Omental fat pad (tissue), 4 donors: ENCODE data around the gene ROBO1. TPM values are rescaled to one million over a fixed set of nuclear protein-coding genes. Genes with fewer than 3 reads are reported as not detected.

ENCODE experiments used
- ATAC-seq: fragments of 150-250 bp; one replicate; pipeline ENCODE4 v1.9.1; 2016; ENCODE audit warnings: mild to moderate bottlenecking, moderate library complexity; ENCODE audit not compliant: low FRiP score
- DNase-seq: peaks from one replicate; pipeline ENCODE4 v3.0.0-alpha.2; 2019; ENCODE audit warnings: low spot score
- CTCF ChIP-seq, 3 donors: fragments of 450-650 bp; IDR thresholded peaks; one replicate each; pipeline ENCODE4 v1.5.1; 2016 to 2017; ENCODE audit warnings: antibody characterized with exemption in 3 of 3, mild to moderate bottlenecking in 3 of 3, moderate library complexity in 2 of 3
- total RNA-seq, 4 donors: library from RNA; depleted of rRNA; stranded (reverse); fragments of >200 nt; gene quantifications; one replicate each; pipeline ENCODE4 v1.1.0, GENCODE V29; 2016

ROBO1 gene
- total RNA-seq, 4 donors from 2014 or later = 13.7 to 34.2 (median 21.0) TPM

- no peak for TF ChIP-seq CTCF (IDR thresholded peaks at IDR 0.05)
- no peak for DNase-seq
- ATAC-seq = no peak
Measured at GRCh38 chr3:78863306-78864203, 904.2 kb downstream of the ROBO1 start.

- TF ChIP-seq CTCF (IDR thresholded peaks at IDR 0.05) = no peak
- DNase-seq = no peak
- no peak for ATAC-seq
Measured at GRCh38 chr3:78861156-78861555, 906.6 kb downstream of the ROBO1 start.

- no peak for DNase-seq
- no peak for TF ChIP-seq CTCF (IDR thresholded peaks at IDR 0.05)
- ATAC-seq = no peak
Measured at GRCh38 chr3:78860567-78860966, 907.2 kb downstream of the ROBO1 start.

- DNase-seq (no peak), ATAC-seq (no peak)
- no peak for TF ChIP-seq CTCF (IDR thresholded peaks at IDR 0.05)
Measured at GRCh38 chr3:78858910-78859309, 908.9 kb downstream of the ROBO1 start.

GRCh38 chr3:78858174-78858573 is 909.6 kb downstream of the ROBO1 start:
- ATAC-seq (no peak), DNase-seq (no peak)
- TF ChIP-seq CTCF (IDR thresholded peaks at IDR 0.05) = no peak

- ATAC-seq = no peak
- DNase-seq = no peak
- no peak for TF ChIP-seq CTCF (IDR thresholded peaks at IDR 0.05)
Measured at GRCh38 chr3:78857494-78858111, 910.2 kb downstream of the ROBO1 start.
